GM21825 (cell line): ENCODE results near the gene SAMD11.

Experiments used
- ATAC-seq: cut with Tn5 transposase; IDR thresholded peaks from one replicate; pipeline ENCODE4 v1.9.1; 2021; ENCODE audit warnings: mild to moderate bottlenecking, moderate library complexity; ENCODE audit not compliant: unreplicated experiment

Gene SAMD11

DNA sequence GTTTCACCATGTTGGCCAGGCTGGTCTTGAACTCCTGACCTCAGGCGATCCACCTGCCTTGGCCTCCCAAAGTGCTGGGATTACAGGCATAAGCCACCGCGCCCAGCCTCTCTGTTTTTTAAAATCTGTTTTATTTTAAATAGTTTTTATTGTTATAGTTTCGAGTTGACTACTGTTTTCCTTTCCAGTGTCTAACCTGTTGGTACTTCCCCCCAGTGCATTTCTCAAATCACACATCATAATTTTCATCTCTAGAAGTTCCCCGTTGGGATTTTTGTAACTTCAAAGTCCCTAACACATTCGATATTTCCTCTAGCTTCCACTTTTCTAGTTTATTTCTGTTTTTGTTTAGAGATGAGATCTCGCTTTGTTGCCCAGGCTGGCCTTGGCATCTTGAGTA is 68.6 kb downstream of the SAMD11 start:
- no peak for ATAC-seq

DNA sequence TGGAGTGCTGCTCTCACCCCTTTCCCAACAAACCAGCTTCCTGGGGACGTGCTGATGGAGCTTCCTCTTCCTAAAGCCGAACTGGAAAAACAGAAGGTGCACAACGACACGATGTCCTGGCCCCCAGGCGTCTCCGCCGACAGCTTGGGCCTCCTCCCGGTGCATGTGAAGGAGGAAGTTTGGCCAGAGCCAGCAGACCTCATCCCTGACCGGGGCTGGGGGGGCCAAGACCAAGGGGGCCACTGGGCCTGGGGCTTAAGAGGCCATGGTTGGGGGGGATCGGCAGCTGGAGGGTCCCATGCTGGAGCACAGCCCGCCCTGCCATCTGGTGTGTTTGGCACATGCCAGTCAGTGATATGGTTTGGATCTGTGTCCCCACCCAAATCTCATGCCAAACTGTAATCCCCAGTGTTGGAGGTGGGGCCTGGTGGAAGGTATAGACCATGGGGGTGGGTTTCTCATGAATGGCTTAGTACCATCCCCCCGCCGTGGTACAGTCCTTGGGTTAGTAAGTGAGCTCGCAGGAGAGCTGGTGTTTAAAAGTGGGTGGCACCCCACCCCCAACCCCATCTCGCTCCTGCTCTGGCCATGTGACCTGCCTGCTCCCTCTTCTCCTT is 69.8 kb downstream of the SAMD11 start:
- ATAC-seq: no peak
